Nephron progenitor cell (in vitro differentiated cells): ENCODE results near the gene ANKFY1.
A peak's percentile ranks its signal among the peaks of the same experiment; 100 is the strongest.

Source experiments
- DNase-seq: peaks from one replicate; pipeline ENCODE4 v3.0.0; 2021
- H3K27ac Mint-ChIP-seq: 2 replicates; pipeline ENCODE4 v1.8.0; 2021; ENCODE audit warnings: mild to moderate bottlenecking, moderate library complexity, mixed read lengths
- H3K27me3 Mint-ChIP-seq: 2 replicates; pipeline ENCODE4 v1.8.0; 2021; ENCODE audit warnings: mild to moderate bottlenecking, low read depth, mixed read lengths; ENCODE audit not compliant: poor library complexity
- H3K36me3 Mint-ChIP-seq: 2 replicates; pipeline ENCODE4 v1.8.0; 2021; ENCODE audit warnings: low read depth, mixed read lengths
- H3K4me1 Mint-ChIP-seq: 2 replicates; pipeline ENCODE4 v1.8.0; 2021; ENCODE audit warnings: mixed read lengths
- H3K4me3 Mint-ChIP-seq: 2 replicates; pipeline ENCODE4 v1.8.0; 2021; ENCODE audit warnings: mild to moderate bottlenecking, moderate library complexity, mixed read lengths
- H3K9me3 Mint-ChIP-seq: 2 replicates; pipeline ENCODE4 v1.8.0; 2021; ENCODE audit warnings: mild to moderate bottlenecking, moderate library complexity, mixed read lengths
- TF ChIP-seq, protein P1 (sequence below): fragments of 200-600 bp; sonication (generic); IDR thresholded peaks from 2 replicates; pipeline ENCODE4 v1.5.0; 2021; ENCODE audit warnings: antibody characterized with exemption

ANKFY1 gene

DNA sequence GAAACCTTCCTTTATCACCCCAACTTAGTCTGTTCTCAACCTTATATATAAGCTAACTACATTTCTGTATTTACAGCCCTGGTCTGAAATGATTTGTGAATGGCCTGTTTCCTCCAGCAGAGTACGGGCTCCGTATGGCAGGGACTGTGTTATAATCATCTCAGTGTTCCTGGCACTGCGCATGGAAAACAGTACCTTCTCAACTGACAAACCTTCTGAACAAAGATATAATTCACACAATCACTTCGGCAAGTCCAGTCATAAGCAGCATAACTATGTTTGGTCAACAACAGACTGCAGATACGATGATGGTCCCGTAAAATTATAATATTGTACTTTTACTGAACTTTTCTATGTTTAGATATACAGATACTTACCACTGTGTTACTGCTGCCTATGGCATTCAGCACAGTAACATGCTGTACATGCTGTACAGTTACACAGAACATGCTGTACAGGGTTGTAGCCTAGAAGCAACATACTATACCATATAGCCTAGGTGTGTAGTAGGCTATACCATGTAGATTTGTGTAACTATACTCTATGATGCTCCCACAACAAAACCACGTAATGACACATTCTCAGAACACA is 30.0 kb downstream of the ANKFY1 start:
- Mint-ChIP-seq H3K27me3 (no peaks in the 10 kb centered on the region), H3K27ac (peak overlapping the region; percentile 81), H3K36me3 (peaks cover 47% of the 10 kb centered on the region), H3K9me3 (no peaks in the 10 kb centered on the region), H3K4me3 (no peak overlapping the region), H3K4me1 (peaks cover 3% of the 10 kb centered on the region)
- TF ChIP-seq, protein P1, sequence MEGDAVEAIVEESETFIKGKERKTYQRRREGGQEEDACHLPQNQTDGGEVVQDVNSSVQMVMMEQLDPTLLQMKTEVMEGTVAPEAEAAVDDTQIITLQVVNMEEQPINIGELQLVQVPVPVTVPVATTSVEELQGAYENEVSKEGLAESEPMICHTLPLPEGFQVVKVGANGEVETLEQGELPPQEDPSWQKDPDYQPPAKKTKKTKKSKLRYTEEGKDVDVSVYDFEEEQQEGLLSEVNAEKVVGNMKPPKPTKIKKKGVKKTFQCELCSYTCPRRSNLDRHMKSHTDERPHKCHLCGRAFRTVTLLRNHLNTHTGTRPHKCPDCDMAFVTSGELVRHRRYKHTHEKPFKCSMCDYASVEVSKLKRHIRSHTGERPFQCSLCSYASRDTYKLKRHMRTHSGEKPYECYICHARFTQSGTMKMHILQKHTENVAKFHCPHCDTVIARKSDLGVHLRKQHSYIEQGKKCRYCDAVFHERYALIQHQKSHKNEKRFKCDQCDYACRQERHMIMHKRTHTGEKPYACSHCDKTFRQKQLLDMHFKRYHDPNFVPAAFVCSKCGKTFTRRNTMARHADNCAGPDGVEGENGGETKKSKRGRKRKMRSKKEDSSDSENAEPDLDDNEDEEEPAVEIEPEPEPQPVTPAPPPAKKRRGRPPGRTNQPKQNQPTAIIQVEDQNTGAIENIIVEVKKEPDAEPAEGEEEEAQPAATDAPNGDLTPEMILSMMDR: no peak
- no peak for DNase-seq

DNA sequence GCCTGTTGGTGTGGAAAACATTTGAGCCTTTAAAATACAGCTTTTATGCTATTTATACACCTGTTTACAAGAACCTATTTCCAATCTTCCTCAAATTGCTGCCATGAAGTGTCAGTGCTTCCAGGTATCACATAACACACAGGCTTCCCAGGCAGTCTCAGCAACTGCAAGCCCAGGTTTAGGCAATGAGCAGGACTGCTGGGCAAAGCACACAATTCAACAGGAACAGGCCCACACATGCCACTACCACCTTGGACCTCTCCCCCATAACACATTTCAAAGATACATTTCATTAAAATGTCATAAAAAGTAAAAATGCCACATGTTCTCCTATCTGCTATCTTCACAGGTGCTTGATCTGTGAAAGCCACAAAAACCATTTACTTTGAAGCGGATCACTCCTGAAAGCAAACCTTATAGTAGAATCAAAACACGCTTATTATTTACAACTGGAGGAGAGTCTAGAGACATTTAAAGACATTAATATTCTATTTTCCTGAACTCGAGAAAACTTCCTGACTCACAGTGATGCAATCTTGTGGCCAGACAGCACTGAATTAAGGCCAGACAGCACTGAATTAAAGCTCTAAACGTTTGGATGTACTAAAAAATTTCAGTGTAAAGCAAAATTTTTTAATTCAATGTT is 31.5 kb downstream of the ANKFY1 start:
- TF ChIP-seq, protein P1: no peak
- no peak overlapping the region for H3K27ac Mint-ChIP-seq
- peaks cover 49% of the 10 kb centered on the region for H3K36me3 Mint-ChIP-seq
- no peak for DNase-seq
- peaks cover 3% of the 10 kb centered on the region for H3K4me1 Mint-ChIP-seq
- no peak overlapping the region for H3K4me3 Mint-ChIP-seq
- no peaks in the 10 kb centered on the region for H3K27me3 Mint-ChIP-seq
- no peaks in the 10 kb centered on the region for H3K9me3 Mint-ChIP-seq

DNA sequence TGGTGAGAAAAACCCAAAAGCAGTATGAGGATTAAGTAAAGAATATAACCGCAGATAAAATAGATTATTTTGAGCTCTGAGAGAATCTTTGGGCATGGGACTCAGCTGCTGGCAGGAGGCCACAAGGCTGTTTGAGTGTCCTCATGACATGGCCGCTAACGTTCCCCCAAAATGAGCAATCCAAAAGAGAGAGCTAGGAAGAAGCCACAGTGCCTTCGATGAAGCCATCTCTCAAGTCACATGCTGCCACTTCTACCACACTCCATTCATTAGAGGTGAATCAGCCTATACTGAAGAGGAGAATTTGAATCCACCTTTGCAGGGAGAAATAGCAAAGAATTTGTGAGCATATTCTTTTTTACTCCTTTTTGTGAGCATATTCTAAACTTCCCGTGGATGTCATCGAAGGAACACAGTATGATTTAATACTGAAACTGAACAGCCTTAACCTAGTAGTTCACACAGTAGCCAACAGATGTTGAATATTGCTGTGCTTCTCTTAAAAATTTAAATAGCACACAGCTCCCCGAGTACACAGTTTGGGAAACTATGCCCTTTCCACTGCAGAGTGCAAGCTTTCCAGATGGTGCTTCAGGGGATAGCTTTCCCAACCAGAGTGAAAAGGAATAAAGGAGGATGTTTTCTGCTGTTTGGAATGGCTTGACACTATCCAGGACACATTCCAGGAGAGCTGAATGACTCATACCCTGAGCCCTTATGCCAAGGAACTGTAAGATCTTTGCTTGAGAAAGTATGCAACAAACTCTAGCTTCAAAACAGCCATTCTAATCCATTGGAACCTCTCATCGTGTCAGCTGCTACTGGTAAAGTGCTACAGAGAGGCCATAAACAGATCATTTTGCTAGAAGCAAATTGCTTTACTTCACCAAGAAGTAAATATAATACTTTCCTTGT is 33.9 kb downstream of the ANKFY1 start:
- no peak overlapping the region for H3K4me3 Mint-ChIP-seq
- H3K27me3 Mint-ChIP-seq: no peaks in the 10 kb centered on the region
- H3K4me1 Mint-ChIP-seq: peaks cover 3% of the 10 kb centered on the region
- TF ChIP-seq, protein P1: no peak
- H3K9me3 Mint-ChIP-seq: no peaks in the 10 kb centered on the region
- H3K36me3 Mint-ChIP-seq: peaks cover 48% of the 10 kb centered on the region
- H3K27ac Mint-ChIP-seq: peak overlapping the region; percentile 64
- no peak for DNase-seq

DNA sequence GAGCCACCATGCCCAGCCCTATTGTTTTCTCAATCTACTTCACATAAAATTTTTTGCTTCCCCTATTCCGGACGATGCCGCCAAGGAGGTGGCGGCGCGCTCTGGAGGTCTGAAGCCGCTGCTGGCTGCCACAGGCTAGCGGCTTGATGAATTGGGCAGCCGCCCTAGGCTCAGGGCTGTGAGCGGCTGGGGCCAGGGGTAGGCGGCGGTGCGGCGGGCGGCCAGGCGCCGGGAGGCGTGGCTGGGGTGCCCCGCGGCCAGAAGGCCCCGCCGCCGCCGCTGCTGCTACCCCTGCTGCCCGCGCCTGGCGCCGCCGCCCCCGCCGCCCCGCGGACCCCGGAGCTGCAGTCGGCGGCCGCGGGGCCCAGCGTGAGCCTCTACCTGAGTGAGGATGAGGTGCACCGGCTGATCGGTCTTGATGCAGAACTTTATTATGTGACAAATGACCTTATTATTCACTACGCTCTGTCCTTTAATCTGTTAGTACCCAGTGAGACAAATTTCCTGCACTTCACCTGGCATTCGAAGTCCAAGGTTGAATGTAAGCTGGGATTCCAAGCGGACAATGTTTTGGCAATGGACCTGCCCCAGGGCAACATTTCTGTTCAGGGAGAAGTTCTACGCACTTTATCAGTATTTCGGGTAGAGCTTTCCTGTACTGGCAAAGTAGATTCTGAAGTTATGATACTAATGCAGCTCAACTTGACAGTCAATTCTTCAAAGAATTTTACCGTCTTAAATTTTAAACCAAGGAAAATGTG is 41.7 kb downstream of the ANKFY1 start:
- H3K4me3 Mint-ChIP-seq: no peak overlapping the region
- peaks cover 14% of the 10 kb centered on the region for H3K4me1 Mint-ChIP-seq
- DNase-seq: no peak
- H3K9me3 Mint-ChIP-seq: no peaks in the 10 kb centered on the region
- H3K27ac Mint-ChIP-seq: no peak overlapping the region
- TF ChIP-seq, protein P1: no peak
- H3K36me3 Mint-ChIP-seq: peaks cover 57% of the 10 kb centered on the region
- H3K27me3 Mint-ChIP-seq: no peaks in the 10 kb centered on the region

DNA sequence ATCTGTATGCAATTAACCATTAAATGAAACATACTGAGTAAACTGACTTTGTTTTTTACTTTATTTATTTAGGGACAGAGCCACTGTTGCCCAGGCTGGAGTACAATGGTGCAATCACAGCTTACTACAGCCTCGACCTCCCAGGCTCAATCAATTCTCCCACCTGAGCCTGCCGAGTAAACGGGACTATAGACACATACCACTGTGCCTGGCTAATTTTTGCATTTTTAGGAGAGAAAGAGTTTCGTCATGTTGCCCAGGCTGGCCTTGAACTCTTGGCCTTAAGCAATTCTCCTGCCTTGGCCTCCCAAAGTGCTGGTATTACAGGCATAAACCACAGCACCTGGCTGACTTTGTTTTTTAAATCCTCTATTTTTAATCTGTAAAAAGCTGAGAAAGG is 42.6 kb downstream of the ANKFY1 start:
- H3K4me1 Mint-ChIP-seq: peaks cover 19% of the 10 kb centered on the region
- no peak overlapping the region for H3K4me3 Mint-ChIP-seq
- peak overlapping the region; percentile 85 for H3K27ac Mint-ChIP-seq
- peaks cover 59% of the 10 kb centered on the region for H3K36me3 Mint-ChIP-seq
- no peaks in the 10 kb centered on the region for H3K9me3 Mint-ChIP-seq
- H3K27me3 Mint-ChIP-seq: no peaks in the 10 kb centered on the region
- no peak for DNase-seq
- TF ChIP-seq, protein P1: no peak
